Natural killer cell (primary cell): Measurements from ENCODE around the gene TM9SF4. TPM values are rescaled to one million over a fixed set of nuclear protein-coding genes. Genes with fewer than 3 reads are reported as not detected.

ENCODE experiments used
- ATAC-seq, 3 donors: fragments of 150-1000 bp in 2 of 3; fragments of 200-7000 bp in 1 of 3; cut with Tn5 transposase; 1 replicate in 1 of 3; 2 replicates in 2 of 3; pipeline ENCODE4 v1.10.0; 2021; ENCODE audit warnings: mild to moderate bottlenecking in 2 of 3, moderate library complexity in 2 of 3
- DNase-seq, 2 donors: peaks; one replicate each; pipeline versions ENCODE4 v3.0.0 to v3.0.0-alpha.2; 2013 to 2021; ENCODE audit warnings: mixed read lengths in 1 of 2
- H3K27ac ChIP-seq: one replicate; pipeline ENCODE4 v1.5.1; 2013; ENCODE audit warnings: mild to moderate bottlenecking, low read length
- H3K27me3 ChIP-seq: one replicate; pipeline ENCODE4 v1.6.1; 2013; ENCODE audit warnings: low read length; ENCODE audit not compliant: control insufficient read depth, insufficient read depth
- H3K36me3 ChIP-seq: one replicate; pipeline ENCODE4 v1.6.1; 2013; ENCODE audit warnings: low read length; ENCODE audit not compliant: control insufficient read depth, insufficient read depth
- H3K4me1 ChIP-seq: one replicate; pipeline ENCODE4 v1.6.1; 2013; ENCODE audit warnings: low read length; ENCODE audit not compliant: control insufficient read depth, insufficient read depth
- H3K4me3 ChIP-seq: one replicate; pipeline ENCODE4 v1.5.1; 2013; ENCODE audit warnings: low read length
- H3K9me3 ChIP-seq: one replicate; pipeline ENCODE4 v1.6.1; 2013; ENCODE audit warnings: low read length; ENCODE audit not compliant: control insufficient read depth, insufficient read depth
- H3K27ac Mint-ChIP-seq, 2 donors: one replicate each; pipeline ENCODE4 v1.8.0; 2022; ENCODE audit warnings: mild to moderate bottlenecking in 2 of 2, mixed read lengths in 2 of 2, moderate library complexity in 1 of 2
- H3K27me3 Mint-ChIP-seq, 2 donors: one replicate each; pipeline ENCODE4 v1.8.0; 2022; ENCODE audit warnings: low read depth in 2 of 2, mixed read lengths in 2 of 2
- H3K36me3 Mint-ChIP-seq: one replicate; pipeline ENCODE4 v1.8.0; 2022; ENCODE audit warnings: mixed read lengths
- H3K4me1 Mint-ChIP-seq, 2 donors: one replicate each; pipeline ENCODE4 v1.8.0; 2022; ENCODE audit warnings: mixed read lengths in 2 of 2
- H3K4me3 Mint-ChIP-seq: one replicate; pipeline ENCODE4 v1.8.0; 2022; ENCODE audit warnings: mild to moderate bottlenecking, moderate library complexity, mixed read lengths
- H3K9me3 Mint-ChIP-seq, 2 donors: one replicate each; pipeline ENCODE4 v1.8.0; 2022; ENCODE audit warnings: mixed read lengths in 2 of 2
- CTCF ChIP-seq: fragments of 200-600 bp; IDR thresholded peaks from one replicate; pipeline ENCODE4 v1.8.0; 2022; ENCODE audit warnings: antibody characterized with exemption
- WGBS: methylation state at CpG from one replicate; pipeline ENCODE4 v1.1.7; 2013; ENCODE audit warnings: missing lambda C conversion rate; ENCODE audit not compliant: insufficient coverage; 5-methylcytosine and 5-hydroxymethylcytosine counted together
- intact Hi-C: fragments of 100-400 bp; cut with micrococcal nuclease; formaldehyde crosslinking; loops from one replicate; pipeline ENCODE4 v1.14.2; 2022
- total RNA-seq, 4 donors: library from RNA; stranded (reverse); fragments of 120-200 nt in 1 of 4; gene quantifications; one replicate each; pipeline versions ENCODE4 v1.2.3 to v1.2.4, GENCODE V29; 2013 to 2022

The TM9SF4 gene
- total RNA-seq, 3 donors from 2014 or later (not counting 1 experiment from before 2014, with no cell fraction given): 35.8 to 42.8 (median 41.2) TPM

- H3K9me3 Mint-ChIP-seq: no peaks in the 10 kb centered on the region
- WGBS: 100% methylated on average over 3 of the region's 5 CpGs
Measured at GRCh38 chr20:32163951-32164350, 54.4 kb downstream of the TM9SF4 start.

GRCh38 chr20:32164984-32165735, 55.6 kb downstream of the TM9SF4 start:
- no peaks in the 10 kb centered on the region for H3K27me3 Mint-ChIP-seq
- TF ChIP-seq CTCF: no peak
- H3K36me3 Mint-ChIP-seq: peaks cover 10% of the 10 kb centered on the region
- no peaks in the 10 kb centered on the region for H3K9me3 Mint-ChIP-seq
- DNase-seq (no peak), ATAC-seq (no peak)
- H3K27me3 ChIP-seq: no peaks in the 10 kb centered on the region
- H3K4me1 Mint-ChIP-seq: no peaks in the 10 kb centered on the region
- peak overlapping the region in 1 of 2 donors; percentile 63 for H3K27ac Mint-ChIP-seq
- H3K4me3 Mint-ChIP-seq: no peak overlapping the region
- peaks cover 39% of the 10 kb centered on the region for H3K36me3 ChIP-seq
- WGBS: 97% methylated on average over 21 of the region's 21 CpGs
- H3K9me3 ChIP-seq: no peaks in the 10 kb centered on the region
- intact Hi-C loops: no loop called here
- no peak overlapping the region for H3K4me3 ChIP-seq
- no peaks in the 10 kb centered on the region for H3K4me1 ChIP-seq
- no peak overlapping the region for H3K27ac ChIP-seq

More at GRCh38 chr20:32163951-32164350, 54.4 kb downstream of the TM9SF4 start:
- Histone ChIP-seq H3K4me1 (no peaks in the 10 kb centered on the region), H3K4me3 (no peak overlapping the region), H3K36me3 (peaks cover 50% of the 10 kb centered on the region), H3K27me3 (no peaks in the 10 kb centered on the region), H3K9me3 (no peaks in the 10 kb centered on the region), H3K27ac (no peak overlapping the region)
- TF ChIP-seq CTCF: no peak
- ATAC-seq (no peak), DNase-seq (no peak)
- Mint-ChIP-seq H3K4me1 (no peaks in the 10 kb centered on the region), H3K27me3 (no peaks in the 10 kb centered on the region), H3K4me3 (no peak overlapping the region), H3K36me3 (peaks cover 10% of the 10 kb centered on the region), H3K27ac (peak overlapping the region in 1 of 2 donors; percentile 63)
- intact Hi-C loops: no loop called here

- Histone ChIP-seq H3K9me3 (no peaks in the 10 kb centered on the region), H3K4me3 (no peak overlapping the region), H3K4me1 (no peaks in the 10 kb centered on the region), H3K27me3 (no peaks in the 10 kb centered on the region), H3K27ac (no peak overlapping the region), H3K36me3 (peaks cover 34% of the 10 kb centered on the region)
- intact Hi-C loops: no loop called here
- H3K36me3 Mint-ChIP-seq: peaks cover 10% of the 10 kb centered on the region
- WGBS: 97% methylated on average over 8 of the region's 8 CpGs
- ATAC-seq (no peak), DNase-seq (no peak)
- H3K4me3 Mint-ChIP-seq: no peak overlapping the region
- no peak for TF ChIP-seq CTCF
- H3K27me3 Mint-ChIP-seq: no peaks in the 10 kb centered on the region
- H3K27ac Mint-ChIP-seq: no peak overlapping the region
- H3K9me3 Mint-ChIP-seq: no peaks in the 10 kb centered on the region
- no peaks in the 10 kb centered on the region for H3K4me1 Mint-ChIP-seq
Measured at GRCh38 chr20:32165836-32166545, 56.5 kb downstream of the TM9SF4 start.
